Pons (tissue), 1 donor: ENCODE results near the gene TOMM7.
"Not testable (repeated sequence)": the region's sequence is repeated elsewhere in the genome, so short reads cannot be mapped to it uniquely, and the experiment has no call there.

Source experiments
- DNase-seq: peaks from one replicate; pipeline ENCODE4 v3.0.0-alpha.2; 2016; ENCODE audit warnings: low spot score

Gene TOMM7

DNA sequence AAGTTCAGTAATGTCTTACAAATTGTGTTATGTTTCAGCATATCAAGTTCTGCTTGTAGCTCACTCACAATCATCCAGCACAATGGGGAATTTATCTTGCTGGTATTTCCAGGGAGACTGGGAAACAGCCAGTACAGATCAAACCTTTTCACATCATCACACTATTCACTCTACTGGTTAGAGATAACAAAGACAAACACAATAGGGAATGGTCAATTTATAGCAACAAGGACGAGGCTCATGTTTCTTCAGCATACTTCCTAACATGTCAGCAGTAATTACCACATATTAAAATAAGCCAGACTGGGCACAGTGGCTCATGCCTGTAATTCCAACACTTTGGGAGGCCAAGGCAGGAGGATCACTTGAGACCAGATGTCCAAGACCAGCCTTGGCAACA is 38.3 kb downstream of the TOMM7 start:
- DNase-seq, result no peak

DNA sequence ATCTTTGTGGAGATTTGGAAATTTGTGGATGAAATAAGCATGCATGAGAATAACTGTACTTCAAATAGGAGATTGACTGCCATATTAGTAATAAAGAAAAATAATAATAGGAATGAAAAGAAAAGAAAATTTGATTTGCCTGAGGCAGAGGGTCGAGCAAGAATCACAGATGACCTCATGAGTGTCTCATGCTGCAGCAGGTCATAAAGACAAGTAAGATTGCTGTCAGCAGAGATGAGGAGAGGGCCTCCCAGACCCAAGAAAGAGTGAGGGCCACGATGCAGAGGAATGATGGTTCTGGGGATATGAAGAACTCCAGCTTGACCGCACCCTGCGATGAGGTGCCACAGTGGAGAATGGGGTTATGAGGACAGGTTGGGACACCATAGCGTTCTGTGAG is 39.2 kb downstream of the TOMM7 start:
- no peak for DNase-seq

DNA sequence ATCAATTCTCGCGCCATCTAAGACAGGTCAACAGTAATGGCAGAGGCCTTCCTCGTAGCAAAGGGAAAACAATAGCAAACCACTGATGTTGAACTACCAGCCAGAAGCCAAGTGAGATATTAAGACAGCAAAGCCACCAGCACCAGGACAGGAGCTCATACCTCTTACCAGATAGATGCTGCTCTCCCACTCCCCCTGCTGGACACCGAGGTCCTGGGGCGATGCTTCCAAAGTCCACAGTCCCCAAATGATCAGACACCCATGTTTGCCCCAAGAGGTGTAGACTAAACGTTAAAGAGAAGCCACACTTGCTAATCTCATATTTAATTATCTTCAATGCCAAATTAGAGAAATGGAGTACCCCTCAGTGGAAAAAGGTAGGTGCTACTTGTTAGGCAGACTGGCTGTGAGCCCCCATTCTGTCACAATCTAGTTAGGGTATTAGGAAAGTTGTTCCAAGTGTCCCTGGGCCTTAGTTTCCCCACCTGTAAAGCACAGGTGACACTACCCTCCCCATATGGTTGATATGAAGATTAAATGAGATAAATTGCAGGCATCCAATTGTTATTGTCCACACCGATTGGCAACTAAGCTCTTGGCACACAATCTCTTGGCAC is 39.9 kb downstream of the TOMM7 start:
- peak; percentile 24 for DNase-seq

DNA sequence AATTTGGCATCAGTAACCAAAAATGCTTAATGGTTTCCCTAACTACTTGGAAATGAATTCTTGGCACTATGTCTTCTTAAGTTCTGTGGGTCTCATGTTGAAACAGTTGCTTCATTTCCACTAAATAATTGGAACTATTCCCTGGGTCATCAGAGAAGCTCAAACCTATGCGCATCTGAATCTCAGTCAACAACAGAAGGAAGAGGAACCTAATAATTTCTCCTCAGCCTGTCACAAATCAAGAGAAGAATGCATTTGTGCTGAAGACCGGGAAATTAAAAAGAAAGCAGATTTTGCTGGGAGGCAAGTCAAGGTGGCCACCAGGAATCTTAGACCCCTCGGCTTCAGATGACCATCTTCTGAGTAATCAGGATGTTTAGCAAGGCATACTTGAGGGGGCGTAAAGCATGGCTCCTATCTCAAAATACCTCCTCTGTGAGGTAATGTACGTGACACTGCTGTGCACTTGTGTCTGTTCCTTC is 41.4 kb downstream of the TOMM7 start:
- DNase-seq, result no peak

DNA sequence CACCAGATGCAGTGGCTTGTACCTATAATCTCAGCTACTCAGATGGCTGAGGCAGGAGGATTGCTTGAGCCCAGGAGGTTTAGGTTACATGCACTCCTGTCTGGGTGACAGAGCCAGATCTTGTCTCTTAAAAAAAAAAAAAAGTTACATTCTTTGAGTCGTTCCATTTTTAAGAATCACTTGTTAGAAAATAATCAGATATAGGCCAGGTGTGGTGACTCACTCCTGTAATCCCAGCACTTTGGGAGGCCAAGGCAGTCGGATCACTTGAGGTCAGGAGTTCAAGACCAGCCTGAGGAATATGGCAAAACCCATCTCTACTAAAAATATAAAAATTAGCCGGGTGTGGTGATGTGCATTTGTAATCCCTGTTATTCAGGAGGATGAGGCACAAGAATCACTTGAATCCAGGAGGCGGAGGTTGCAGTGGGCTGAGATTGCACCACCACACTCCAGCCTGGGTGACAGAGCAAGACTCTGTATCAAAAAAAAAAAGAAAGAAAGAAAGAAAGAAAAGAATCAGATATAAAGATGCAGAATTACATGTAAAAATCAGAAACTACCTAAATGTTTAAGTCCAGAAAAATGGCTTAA is 42.8 kb downstream of the TOMM7 start:
- DNase-seq, result not testable (repeated sequence)

DNA sequence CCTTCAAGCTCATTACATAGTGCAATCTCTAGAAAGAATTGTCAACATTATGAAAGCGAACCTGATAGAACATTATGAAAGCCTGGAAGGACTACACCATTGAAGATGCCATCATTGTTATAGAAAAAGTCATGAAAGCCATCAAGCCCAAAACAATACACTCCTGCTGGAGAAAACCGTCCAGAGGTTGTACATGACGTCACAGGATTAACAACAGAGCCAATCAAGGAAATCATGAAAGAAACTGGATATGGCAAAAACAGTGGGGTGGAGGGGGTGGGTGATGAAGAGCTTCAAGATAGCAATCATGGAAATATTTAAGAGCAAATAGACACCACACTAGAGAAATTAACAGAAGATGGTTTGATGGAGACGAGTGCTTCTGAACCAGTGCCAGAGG is 45.7 kb downstream of the TOMM7 start:
- no peak for DNase-seq

DNA sequence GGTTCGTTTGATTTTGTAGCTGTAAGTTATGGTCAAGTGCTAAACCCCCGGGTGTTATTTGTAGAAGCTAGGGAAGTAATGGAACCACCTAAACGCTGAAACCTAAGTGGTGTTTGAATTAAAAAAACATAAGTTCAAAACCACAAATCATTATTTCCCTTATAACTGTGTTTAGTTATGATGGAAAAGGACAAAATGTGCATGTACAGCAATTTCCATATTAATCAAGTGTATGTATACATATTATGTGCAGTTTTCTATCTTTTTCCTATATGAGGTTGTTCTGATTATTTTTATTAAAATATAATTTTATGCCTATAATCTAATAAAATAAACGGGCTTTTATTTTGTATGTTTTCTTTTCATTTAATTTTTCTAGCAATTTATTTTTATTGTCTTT is 49.8 kb downstream of the TOMM7 start:
- DNase-seq, result no peak

DNA sequence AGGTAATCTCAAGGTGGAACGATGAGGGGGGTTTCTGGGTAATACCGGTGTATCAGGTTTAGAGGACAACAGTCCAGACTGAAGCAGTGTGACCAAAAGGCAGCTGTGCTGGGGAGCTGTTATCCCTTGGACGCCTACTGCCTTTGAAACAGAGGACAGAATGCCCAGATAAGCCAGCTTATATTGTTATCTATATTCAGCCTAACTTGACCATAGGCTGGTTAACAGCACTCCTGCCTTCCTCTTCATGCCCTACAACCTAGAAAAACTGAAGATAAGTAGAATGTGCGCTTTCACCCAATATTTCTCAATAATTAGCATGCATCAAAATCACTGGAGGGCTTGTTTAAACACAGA is 50.8 kb downstream of the TOMM7 start:
- no peak for DNase-seq

DNA sequence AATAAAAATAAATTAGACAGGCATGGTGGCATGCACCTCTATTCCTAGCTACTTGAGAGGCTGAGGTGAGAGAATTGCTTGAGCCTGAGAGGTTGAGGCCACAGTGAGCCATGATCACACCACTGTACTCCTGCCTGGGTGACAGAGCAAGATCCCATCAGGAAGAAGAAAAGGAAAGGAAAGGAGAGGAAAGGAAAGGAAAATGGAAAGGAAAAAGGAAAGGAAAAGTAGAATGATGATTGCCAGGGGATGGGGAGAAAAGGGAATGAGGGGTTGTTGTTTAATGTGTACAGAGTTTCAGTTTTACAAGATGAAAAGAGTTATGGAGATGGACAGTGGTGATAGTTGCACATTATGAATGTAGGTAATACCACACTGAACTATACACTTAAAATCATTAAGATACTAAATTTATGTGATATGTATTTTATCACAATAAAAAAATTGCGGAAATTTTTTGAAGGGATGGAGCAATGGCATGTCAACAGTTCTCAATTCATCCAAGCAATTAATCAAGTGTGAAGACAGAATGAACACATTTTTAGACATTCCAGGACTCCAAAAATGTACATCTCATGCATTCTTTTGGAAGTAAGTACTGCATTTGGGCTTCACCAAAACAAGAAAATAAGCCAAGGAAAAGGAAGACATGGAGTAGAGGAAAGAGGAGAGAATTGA is 51.3 kb downstream of the TOMM7 start:
- no peak for DNase-seq

DNA sequence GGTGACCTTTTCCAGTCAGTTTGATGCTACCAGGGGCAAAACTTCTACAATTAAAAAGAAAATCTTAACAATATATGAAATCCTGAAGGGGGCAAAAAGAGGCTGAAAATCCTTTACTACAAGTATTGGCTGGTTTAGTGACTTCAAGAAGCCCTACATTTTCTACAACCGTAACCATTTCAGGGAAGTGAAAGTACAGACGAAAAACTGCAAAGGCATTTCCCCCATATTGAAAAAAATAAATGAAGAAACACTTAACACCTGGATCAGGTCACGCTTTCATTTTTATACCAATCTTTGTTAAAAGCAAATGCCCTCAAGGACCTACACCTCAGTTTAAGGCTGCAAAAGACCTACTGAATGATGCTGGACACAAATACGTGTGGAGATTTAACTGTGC is 57.0 kb downstream of the TOMM7 start:
- no peak for DNase-seq
